Natural killer cell (primary cell): ENCODE measurements around the gene LRCOL1. TPM values are rescaled to one million over a fixed set of nuclear protein-coding genes. Genes with fewer than 3 reads are reported as not detected.

Source experiments
- ATAC-seq, 3 donors: fragments of 150-1000 bp in 2 of 3; fragments of 200-7000 bp in 1 of 3; cut with Tn5 transposase; 1 replicate in 1 of 3; 2 replicates in 2 of 3; pipeline ENCODE4 v1.10.0; 2021; ENCODE audit warnings: mild to moderate bottlenecking in 2 of 3, moderate library complexity in 2 of 3
- DNase-seq, 2 donors: peaks; one replicate each; pipeline versions ENCODE4 v3.0.0 to v3.0.0-alpha.2; 2013 to 2021; ENCODE audit warnings: mixed read lengths in 1 of 2
- H3K27ac ChIP-seq: one replicate; pipeline ENCODE4 v1.5.1; 2013; ENCODE audit warnings: mild to moderate bottlenecking, low read length
- H3K27me3 ChIP-seq: one replicate; pipeline ENCODE4 v1.6.1; 2013; ENCODE audit warnings: low read length; ENCODE audit not compliant: control insufficient read depth, insufficient read depth
- H3K36me3 ChIP-seq: one replicate; pipeline ENCODE4 v1.6.1; 2013; ENCODE audit warnings: low read length; ENCODE audit not compliant: control insufficient read depth, insufficient read depth
- H3K4me1 ChIP-seq: one replicate; pipeline ENCODE4 v1.6.1; 2013; ENCODE audit warnings: low read length; ENCODE audit not compliant: control insufficient read depth, insufficient read depth
- H3K4me3 ChIP-seq: one replicate; pipeline ENCODE4 v1.5.1; 2013; ENCODE audit warnings: low read length
- H3K9me3 ChIP-seq: one replicate; pipeline ENCODE4 v1.6.1; 2013; ENCODE audit warnings: low read length; ENCODE audit not compliant: control insufficient read depth, insufficient read depth
- H3K27ac Mint-ChIP-seq, 2 donors: one replicate each; pipeline ENCODE4 v1.8.0; 2022; ENCODE audit warnings: mild to moderate bottlenecking in 2 of 2, mixed read lengths in 2 of 2, moderate library complexity in 1 of 2
- H3K27me3 Mint-ChIP-seq, 2 donors: one replicate each; pipeline ENCODE4 v1.8.0; 2022; ENCODE audit warnings: low read depth in 2 of 2, mixed read lengths in 2 of 2
- H3K36me3 Mint-ChIP-seq: one replicate; pipeline ENCODE4 v1.8.0; 2022; ENCODE audit warnings: mixed read lengths
- H3K4me1 Mint-ChIP-seq, 2 donors: one replicate each; pipeline ENCODE4 v1.8.0; 2022; ENCODE audit warnings: mixed read lengths in 2 of 2
- H3K4me3 Mint-ChIP-seq: one replicate; pipeline ENCODE4 v1.8.0; 2022; ENCODE audit warnings: mild to moderate bottlenecking, moderate library complexity, mixed read lengths
- H3K9me3 Mint-ChIP-seq, 2 donors: one replicate each; pipeline ENCODE4 v1.8.0; 2022; ENCODE audit warnings: mixed read lengths in 2 of 2
- WGBS: methylation state at CpG from one replicate; pipeline ENCODE4 v1.1.7; 2013; ENCODE audit warnings: missing lambda C conversion rate; ENCODE audit not compliant: insufficient coverage; 5-methylcytosine and 5-hydroxymethylcytosine counted together
- intact Hi-C: fragments of 100-400 bp; cut with micrococcal nuclease; formaldehyde crosslinking; loops from one replicate; pipeline ENCODE4 v1.14.2; 2022
- total RNA-seq, 4 donors: library from RNA; stranded (reverse); fragments of 120-200 nt in 1 of 4; gene quantifications; one replicate each; pipeline versions ENCODE4 v1.2.3 to v1.2.4, GENCODE V29; 2013 to 2022
- TF ChIP-seq, protein P1 (sequence below): fragments of 200-600 bp; IDR thresholded peaks from one replicate; pipeline ENCODE4 v1.8.0; 2022; ENCODE audit warnings: antibody characterized with exemption

Gene LRCOL1
- total RNA-seq, 3 donors from 2014 or later (not counting 1 experiment from before 2014, with no cell fraction given) = not detected

DNA sequence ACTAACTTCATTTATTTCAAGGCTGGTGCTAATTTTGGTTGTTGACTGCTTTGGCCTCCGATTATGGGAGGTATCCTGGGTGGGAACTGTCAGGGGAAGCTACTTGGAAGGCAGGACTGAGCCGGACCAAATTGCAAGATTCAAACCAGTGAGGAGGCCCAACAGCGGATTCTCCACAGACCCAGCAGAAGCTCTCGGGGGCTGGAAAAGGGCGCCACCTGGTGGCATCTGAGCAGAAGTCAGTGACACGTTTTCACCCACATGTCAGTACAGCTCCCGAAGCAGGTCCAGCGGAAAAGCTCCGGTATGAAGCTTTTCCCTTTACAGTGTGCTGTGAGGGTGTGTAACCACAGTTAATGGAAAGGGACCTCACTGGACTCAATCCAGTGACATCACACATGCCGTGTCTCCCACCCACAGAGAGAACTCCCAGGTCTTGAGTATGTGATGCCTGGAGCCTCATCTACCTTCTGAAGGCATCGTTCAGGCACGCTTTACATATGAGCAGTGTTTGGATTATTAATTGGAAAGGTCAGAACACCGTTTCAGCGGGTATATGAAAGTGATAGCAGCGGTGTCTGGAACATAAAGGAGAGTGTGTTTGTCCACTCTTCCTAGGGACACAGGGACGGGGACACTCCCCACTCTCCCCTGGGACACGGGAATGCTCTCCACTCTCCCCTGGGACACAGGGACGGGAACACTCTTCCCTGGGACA, 4.6 kb upstream of the LRCOL1 start:
- DNase-seq (peak; percentile 77 to 91), ATAC-seq (peak; percentile 82 to 94 (median 93))
- TF ChIP-seq, protein P1, sequence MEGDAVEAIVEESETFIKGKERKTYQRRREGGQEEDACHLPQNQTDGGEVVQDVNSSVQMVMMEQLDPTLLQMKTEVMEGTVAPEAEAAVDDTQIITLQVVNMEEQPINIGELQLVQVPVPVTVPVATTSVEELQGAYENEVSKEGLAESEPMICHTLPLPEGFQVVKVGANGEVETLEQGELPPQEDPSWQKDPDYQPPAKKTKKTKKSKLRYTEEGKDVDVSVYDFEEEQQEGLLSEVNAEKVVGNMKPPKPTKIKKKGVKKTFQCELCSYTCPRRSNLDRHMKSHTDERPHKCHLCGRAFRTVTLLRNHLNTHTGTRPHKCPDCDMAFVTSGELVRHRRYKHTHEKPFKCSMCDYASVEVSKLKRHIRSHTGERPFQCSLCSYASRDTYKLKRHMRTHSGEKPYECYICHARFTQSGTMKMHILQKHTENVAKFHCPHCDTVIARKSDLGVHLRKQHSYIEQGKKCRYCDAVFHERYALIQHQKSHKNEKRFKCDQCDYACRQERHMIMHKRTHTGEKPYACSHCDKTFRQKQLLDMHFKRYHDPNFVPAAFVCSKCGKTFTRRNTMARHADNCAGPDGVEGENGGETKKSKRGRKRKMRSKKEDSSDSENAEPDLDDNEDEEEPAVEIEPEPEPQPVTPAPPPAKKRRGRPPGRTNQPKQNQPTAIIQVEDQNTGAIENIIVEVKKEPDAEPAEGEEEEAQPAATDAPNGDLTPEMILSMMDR = peak; percentile 86
- Mint-ChIP-seq H3K4me1 (peaks cover 10 to 16% of the 10 kb centered on the region in 2 donors), H3K4me3 (no peak overlapping the region), H3K27ac (no peak overlapping the region), H3K27me3 (peaks cover 32 to 39% of the 10 kb centered on the region in 2 donors), H3K9me3 (no peaks in the 10 kb centered on the region), H3K36me3 (no peaks in the 10 kb centered on the region)
- H3K9me3 ChIP-seq = peaks cover 12% of the 10 kb centered on the region
- no peak overlapping the region for H3K27ac ChIP-seq
- intact Hi-C loops = loop anchor here (1.0 kb wide), 2 partner anchors 200 to 461 kb away; no protein-coding TSS in a partner anchor
- 27% methylated on average over 18 of the region's 18 CpGs for WGBS
- H3K4me3 ChIP-seq = no peak overlapping the region
- peaks cover 10% of the 10 kb centered on the region for H3K4me1 ChIP-seq
- no peaks in the 10 kb centered on the region for H3K36me3 ChIP-seq
- H3K27me3 ChIP-seq = peaks cover 27% of the 10 kb centered on the region

DNA sequence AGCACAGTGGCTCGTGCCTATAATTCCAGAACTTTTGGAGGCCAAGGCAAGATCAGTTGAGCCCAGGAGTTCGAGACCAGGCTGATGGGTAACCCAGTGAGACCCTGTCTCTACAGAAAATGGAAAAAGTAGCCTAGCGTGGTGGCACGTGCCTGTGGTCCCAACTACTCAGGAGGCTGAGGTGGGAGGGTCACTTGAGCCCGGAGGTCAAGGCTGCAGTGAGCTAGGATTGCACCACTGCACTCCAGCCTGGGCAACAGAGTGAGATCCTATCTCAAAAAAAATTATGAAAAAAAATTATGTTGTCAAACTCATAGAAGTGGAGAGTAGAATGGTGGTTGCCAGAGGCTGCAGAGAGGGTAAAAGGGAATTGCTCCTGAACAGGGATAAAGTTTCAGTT, 3.6 kb upstream of the LRCOL1 start:
- TF ChIP-seq, protein P1 = no peak
- no peak for DNase-seq
- H3K27me3 Mint-ChIP-seq = peaks cover 32 to 39% of the 10 kb centered on the region in 2 donors
- no peak overlapping the region for H3K4me3 Mint-ChIP-seq
- no peak overlapping the region for H3K27ac Mint-ChIP-seq
- Histone ChIP-seq H3K27me3 (peaks cover 30% of the 10 kb centered on the region), H3K36me3 (no peaks in the 10 kb centered on the region), H3K4me3 (no peak overlapping the region), H3K27ac (no peak overlapping the region), H3K9me3 (peaks cover 12% of the 10 kb centered on the region), H3K4me1 (peaks cover 12% of the 10 kb centered on the region)
- ATAC-seq = no peak
- H3K9me3 Mint-ChIP-seq = no peaks in the 10 kb centered on the region
- no peaks in the 10 kb centered on the region for H3K36me3 Mint-ChIP-seq
- intact Hi-C loops = no loop called here
- 76% methylated on average over 5 of the region's 5 CpGs for WGBS
- peaks cover 10 to 17% of the 10 kb centered on the region in 2 donors for H3K4me1 Mint-ChIP-seq

DNA sequence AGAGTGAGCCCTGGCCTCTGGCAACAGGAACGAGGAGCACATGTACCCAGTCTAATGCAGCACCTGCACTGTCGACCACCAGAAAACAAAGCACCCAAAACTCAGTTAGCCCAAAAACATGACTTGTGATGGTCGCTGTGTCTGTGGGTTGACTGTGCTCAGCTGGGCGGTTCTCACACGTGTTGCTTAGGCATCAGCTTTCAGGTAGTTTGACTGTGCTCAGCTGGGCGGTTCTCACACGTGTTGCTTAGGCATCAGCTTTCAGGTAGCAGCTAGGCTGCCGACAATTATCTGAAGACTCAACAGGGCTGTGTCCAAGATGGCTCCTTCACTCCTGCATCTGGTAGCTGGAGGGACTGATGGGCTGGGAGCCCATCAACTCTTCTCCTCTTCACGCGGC, 1.2 kb upstream of the LRCOL1 start:
- Histone ChIP-seq H3K4me3 (no peak overlapping the region), H3K36me3 (no peaks in the 10 kb centered on the region), H3K27ac (no peak overlapping the region), H3K27me3 (peaks cover 17% of the 10 kb centered on the region), H3K4me1 (peaks cover 12% of the 10 kb centered on the region), H3K9me3 (peaks cover 5% of the 10 kb centered on the region)
- H3K9me3 Mint-ChIP-seq = no peaks in the 10 kb centered on the region
- peaks cover 9 to 10% of the 10 kb centered on the region in 2 donors for H3K4me1 Mint-ChIP-seq
- 92% methylated on average over 10 of the region's 10 CpGs for WGBS
- no peaks in the 10 kb centered on the region for H3K36me3 Mint-ChIP-seq
- peaks cover 23 to 33% of the 10 kb centered on the region in 2 donors for H3K27me3 Mint-ChIP-seq
- no peak overlapping the region for H3K27ac Mint-ChIP-seq
- DNase-seq (no peak), ATAC-seq (no peak)
- TF ChIP-seq, protein P1 = no peak
- no peak overlapping the region for H3K4me3 Mint-ChIP-seq
- intact Hi-C loops = no loop called here
